IMR-90 (cell line): ENCODE results near the gene NCF2.

Source experiments
- CHD1 ChIP-seq: IDR thresholded peaks from 2 replicates; pipeline ENCODE4 v1.6.1; 2012; ENCODE audit warnings: low read depth, low read length, improper control_type of control experiment
- CTCF ChIP-seq: conservative IDR thresholded peaks from 2 replicates; pipeline ENCODE4 v1.5.1; 2012; ENCODE audit warnings: mild to moderate bottlenecking, low read depth, low read length, improper control_type of control experiment
- FOS ChIP-seq: fragments of 150-350 bp; IDR thresholded peaks from 2 replicates; pipeline ENCODE4 v1.6.1; 2016; ENCODE audit warnings: low read depth, low read length
- MAFK ChIP-seq: IDR thresholded peaks from 2 replicates; pipeline ENCODE4 v1.6.1; 2012; ENCODE audit warnings: low read depth, low read length, improper control_type of control experiment
- MAZ ChIP-seq: IDR thresholded peaks from 2 replicates; pipeline ENCODE4 v1.6.1; 2012; ENCODE audit warnings: low read depth, mild to moderate bottlenecking, low read length, improper control_type of control experiment, moderate library complexity, borderline replicate concordance
- MXI1 ChIP-seq: IDR thresholded peaks from 2 replicates; pipeline ENCODE4 v1.6.1; 2012; ENCODE audit warnings: low read depth, mild to moderate bottlenecking, low read length, moderate library complexity, borderline replicate concordance
- NFE2L2 ChIP-seq: fragments of 150-350 bp; IDR thresholded peaks from 2 replicates; pipeline ENCODE4 v1.6.1; 2016; ENCODE audit warnings: low read depth, mild to moderate bottlenecking, low read length
- POLR2A ChIP-seq: IDR thresholded peaks from 2 replicates; pipeline ENCODE4 v1.6.1; 2012; ENCODE audit warnings: mild to moderate bottlenecking, low read depth, low read length
- RAD21 ChIP-seq: IDR thresholded peaks from 2 replicates; pipeline ENCODE4 v1.6.1; 2012; ENCODE audit warnings: low read length, improper control_type of control experiment
- RCOR1 ChIP-seq: IDR thresholded peaks from 2 replicates; pipeline ENCODE4 v1.6.1; 2012; ENCODE audit warnings: mild to moderate bottlenecking, low read length, improper control_type of control experiment; ENCODE audit not compliant: insufficient replicate concordance
- RFX5 ChIP-seq: IDR thresholded peaks from 2 replicates; pipeline ENCODE4 v1.8.0; 2012; ENCODE audit warnings: low read depth, mild to moderate bottlenecking, low read length, moderate library complexity
- SMC3 ChIP-seq: fragments of 150-350 bp; IDR thresholded peaks from 2 replicates; pipeline ENCODE4 v1.6.1; 2016; ENCODE audit warnings: low read depth, mild to moderate bottlenecking, antibody characterized with exemption, low read length, moderate library complexity
- USF2 ChIP-seq: fragments of 150-350 bp; IDR thresholded peaks from 2 replicates; pipeline ENCODE4 v1.6.1; 2017; ENCODE audit warnings: mild to moderate bottlenecking, antibody characterized with exemption, low read length, low read depth

- TF ChIP-seq NFE2L2: no peak
- TF ChIP-seq POLR2A: no peak
- TF ChIP-seq SMC3: no peak
- TF ChIP-seq CTCF: no peak
- TF ChIP-seq RCOR1: no peak
- TF ChIP-seq RAD21: no peak
- no peak for TF ChIP-seq FOS
- TF ChIP-seq RFX5: no peak
- TF ChIP-seq MAFK: no peak
- no peak for TF ChIP-seq USF2
- no peak for TF ChIP-seq MXI1
- TF ChIP-seq CHD1: no peak
- TF ChIP-seq MAZ: no peak
Measured at GRCh38 chr1:183600634-183601033, 10.4 kb upstream of the NCF2 start.
